Peyer's patch (tissue), 4 donors: ENCODE results near the gene RMRP. TPM values are rescaled to one million over a fixed set of nuclear protein-coding genes. Genes with fewer than 3 reads are reported as not detected.

ENCODE experiments used
- DNase-seq, 3 donors: peaks; one replicate each; pipeline ENCODE4 v3.0.0-alpha.2; 2017 to 2019
- H3K27ac ChIP-seq, 4 donors: fragments of 200-600 bp; sonication (generic); one replicate each; pipeline ENCODE4 v1.5.1; 2016 to 2019
- H3K27me3 ChIP-seq, 2 donors: fragments of 200-600 bp; sonication (generic); one replicate each; pipeline ENCODE4 v1.5.1; 2019
- H3K36me3 ChIP-seq, 3 donors: fragments of 200-600 bp; sonication (generic); one replicate each; pipeline ENCODE4 v1.5.1; 2016 to 2019
- H3K4me1 ChIP-seq, 4 donors: fragments of 200-600 bp; sonication (generic); one replicate each; pipeline ENCODE4 v1.5.1; 2016 to 2019
- H3K4me3 ChIP-seq, 4 donors: fragments of 200-600 bp; sonication (generic); 1 replicate in 3 of 4; 2 replicates in 1 of 4; pipeline ENCODE4 v1.5.1; 2016 to 2019; ENCODE audit warnings: mild to moderate bottlenecking in 1 of 4
- H3K9me3 ChIP-seq, 4 donors: fragments of 200-600 bp; sonication (generic); one replicate each; pipeline ENCODE4 v1.5.1; 2016 to 2019; ENCODE audit warnings: mild to moderate bottlenecking in 1 of 4
- CTCF ChIP-seq, 6 experiments: fragments of 450-650 bp in 4 of 6; fragments of 200-600 bp in 2 of 6; sonication (generic) in 1 of 6; IDR thresholded peaks; one replicate each; pipeline ENCODE4 v1.5.1; 2017 to 2019; ENCODE audit warnings: antibody characterized with exemption in 6 of 6, mild to moderate bottlenecking in 3 of 6, moderate library complexity in 1 of 6
- POLR2A ChIP-seq, 2 donors: fragments of 450-650 bp; IDR thresholded peaks; one replicate each; pipeline ENCODE4 v1.5.1; 2017; ENCODE audit warnings: antibody characterized with exemption in 2 of 2, mild to moderate bottlenecking in 2 of 2, moderate library complexity in 2 of 2
- total RNA-seq, 4 donors: library from RNA; depleted of rRNA; stranded (reverse); fragments of >200 nt; gene quantifications; one replicate each; pipeline ENCODE4 v1.1.0, GENCODE V29; 2016

The RMRP gene
- total RNA-seq, 4 donors from 2014 or later = 1,673 to 3,824 (median 2,659) TPM; not detected in 1

DNA sequence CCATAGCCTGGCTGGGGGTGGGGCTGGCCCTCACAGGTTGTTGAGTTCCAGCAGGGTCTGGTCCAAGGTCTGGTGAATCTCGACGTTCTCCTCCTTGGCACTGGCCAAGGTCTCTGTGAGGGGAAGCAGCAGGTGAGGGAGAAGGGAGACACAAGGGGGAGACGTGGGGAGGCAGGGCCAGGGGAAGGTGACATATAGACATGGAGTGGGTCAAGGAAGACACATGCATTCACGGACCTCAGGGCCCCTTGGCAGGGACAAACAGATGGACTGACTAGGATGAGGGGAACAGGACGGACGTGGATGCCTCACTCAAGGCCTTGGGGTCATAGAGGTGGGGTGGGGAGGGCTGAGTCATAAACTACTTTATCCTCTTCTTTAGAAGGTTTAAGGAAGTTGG, 24.2 kb upstream of the RMRP start:
- TF ChIP-seq CTCF (IDR thresholded peaks at IDR 0.05) (no peak), POLR2A (IDR thresholded peaks at IDR 0.05) (no peak)
- H3K4me1 ChIP-seq = no peaks in the 10 kb centered on the region
- H3K27me3 ChIP-seq = no peaks in the 10 kb centered on the region
- H3K4me3 ChIP-seq = no peak overlapping the region
- no peak for DNase-seq
- H3K36me3 ChIP-seq = peaks cover 0 to 8% (median 0%) of the 10 kb centered on the region in 3 donors
- H3K9me3 ChIP-seq = no peaks in the 10 kb centered on the region
- peak overlapping the region in 1 of 4 donors; percentile 27 for H3K27ac ChIP-seq

DNA sequence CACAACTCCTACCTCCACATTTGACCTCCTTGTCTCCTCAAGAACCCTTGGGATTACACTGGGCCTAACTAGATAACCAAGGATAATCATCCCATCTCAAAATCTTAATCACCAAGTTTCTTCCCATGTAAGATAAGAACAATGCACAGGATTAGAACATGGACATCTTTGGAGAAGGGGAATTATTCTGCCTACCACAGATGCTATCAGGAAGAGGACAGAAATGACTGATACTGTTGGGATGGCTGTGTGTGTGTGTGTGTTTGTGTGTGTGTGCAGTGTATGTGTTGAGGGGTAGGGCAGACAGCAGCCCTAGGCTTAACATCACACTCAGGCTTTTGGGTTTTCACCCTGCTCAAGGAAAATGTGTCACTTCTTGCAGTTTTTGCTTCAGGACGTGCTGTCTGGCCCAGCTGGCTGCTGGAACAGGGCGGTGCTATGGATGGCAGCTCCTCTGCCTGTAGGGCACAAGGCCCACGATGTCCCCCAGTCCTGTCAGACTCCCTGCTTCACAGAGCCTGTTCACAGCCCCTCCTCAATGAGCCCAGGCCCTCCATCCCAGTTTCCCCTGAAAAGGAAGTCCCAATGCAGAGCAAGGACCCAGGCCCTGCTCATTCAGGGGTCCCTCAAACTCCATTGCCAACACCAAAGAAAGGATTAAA, 23.7 kb upstream of the RMRP start:
- Histone ChIP-seq H3K9me3 (no peaks in the 10 kb centered on the region), H3K4me3 (no peak overlapping the region), H3K27ac (peak overlapping the region in 2 of 4 donors; percentile 27 to 52), H3K4me1 (no peaks in the 10 kb centered on the region), H3K36me3 (peaks cover 0 to 8% (median 0%) of the 10 kb centered on the region in 3 donors), H3K27me3 (no peaks in the 10 kb centered on the region)
- DNase-seq = no peak
- TF ChIP-seq CTCF (IDR thresholded peaks at IDR 0.05) = no peak
- TF ChIP-seq POLR2A (IDR thresholded peaks at IDR 0.05) = no peak

DNA sequence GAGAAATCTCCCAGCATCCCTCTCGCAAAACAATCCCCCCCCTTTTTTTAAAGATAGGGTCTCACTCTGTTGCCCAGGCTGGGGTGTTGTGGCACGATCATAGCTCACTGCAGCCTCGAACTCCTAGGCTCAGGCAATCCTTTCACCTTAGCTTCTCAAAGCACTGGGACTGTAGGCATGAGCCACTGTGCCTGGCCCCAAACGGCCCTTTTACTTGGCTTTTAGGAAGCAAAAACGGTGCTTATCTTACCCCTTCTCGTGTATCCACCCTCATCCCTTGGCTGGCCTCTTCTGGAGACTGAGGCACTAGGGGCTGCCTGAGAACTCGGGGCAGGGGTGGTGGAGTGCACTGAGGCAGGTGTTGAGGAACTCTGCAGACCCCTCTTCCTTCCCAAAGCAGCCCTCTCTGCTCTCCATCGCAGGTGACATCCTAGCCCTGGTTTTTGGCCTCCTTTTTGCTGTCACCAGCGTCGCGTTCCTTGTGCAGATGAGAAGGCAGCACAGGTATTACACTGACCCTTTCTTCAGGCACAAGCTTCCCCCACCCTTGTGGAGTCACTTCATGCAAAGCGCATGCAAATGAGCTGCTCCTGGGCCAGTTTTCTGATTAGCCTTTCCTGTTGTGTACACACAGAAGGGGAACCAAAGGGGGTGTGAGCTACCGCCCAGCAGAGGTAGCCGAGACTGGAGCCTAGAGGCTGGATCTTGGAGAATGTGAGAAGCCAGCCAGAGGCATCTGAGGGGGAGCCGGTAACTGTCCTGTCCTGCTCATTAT, 22.7 kb upstream of the RMRP start:
- Histone ChIP-seq H3K36me3 (peaks cover 0 to 7% (median 0%) of the 10 kb centered on the region in 3 donors), H3K27me3 (no peaks in the 10 kb centered on the region), H3K4me1 (peaks cover 0 to 8% (median 3%) of the 10 kb centered on the region in 4 donors), H3K9me3 (no peaks in the 10 kb centered on the region), H3K4me3 (no peak overlapping the region), H3K27ac (peak overlapping the region in 1 of 4 donors; percentile 52)
- DNase-seq = peak in 2 of 3 donors; percentile 68 to 73
- no peak for TF ChIP-seq POLR2A (IDR thresholded peaks at IDR 0.05)
- TF ChIP-seq CTCF (IDR thresholded peaks at IDR 0.05) = no peak

GRCh38 chr9:35679766-35680330, 22.0 kb upstream of the RMRP start:
- no peaks in the 10 kb centered on the region for H3K9me3 ChIP-seq
- H3K4me1 ChIP-seq = peaks cover 0 to 12% (median 5%) of the 10 kb centered on the region in 4 donors
- no peak overlapping the region for H3K27ac ChIP-seq
- peaks cover 0 to under 1% (median 0%) of the 10 kb centered on the region in 3 donors for H3K36me3 ChIP-seq
- no peaks in the 10 kb centered on the region for H3K27me3 ChIP-seq
- no peak for DNase-seq
- TF ChIP-seq POLR2A (IDR thresholded peaks at IDR 0.05) (no peak), CTCF (IDR thresholded peaks at IDR 0.05) (no peak)
- no peak overlapping the region for H3K4me3 ChIP-seq

GRCh38 chr9:35679091-35679490, 21.3 kb upstream of the RMRP start:
- no peak for DNase-seq
- Histone ChIP-seq H3K27ac (no peak overlapping the region), H3K27me3 (no peaks in the 10 kb centered on the region)

More at GRCh38 chr9:35679091-35679490, 21.3 kb upstream of the RMRP start:
- TF ChIP-seq CTCF (IDR thresholded peaks at IDR 0.05) (no peak), POLR2A (IDR thresholded peaks at IDR 0.05) (no peak)
- Histone ChIP-seq H3K36me3 (no peaks in the 10 kb centered on the region), H3K4me1 (peaks cover 0 to 12% (median 5%) of the 10 kb centered on the region in 4 donors), H3K9me3 (no peaks in the 10 kb centered on the region), H3K4me3 (no peak overlapping the region)
